Stimulated activated CD4-positive, alpha-beta T cell treated with anti-CD3 and anti-CD28 coated beads, Interleukin-4, amount 100 ng/mL, for 24 hours (primary cell): ENCODE results near the gene NSUN2.

Experiments used
- DNase-seq: peaks from one replicate; pipeline ENCODE4 v3.0.0-alpha.2; 2020

The NSUN2 gene

GRCh38 chr5:6642655-6643054, 9.8 kb upstream of the NSUN2 start:
- no peak for DNase-seq

- DNase-seq: no peak
Observed at GRCh38 chr5:6638236-6638635, 5.4 kb upstream of the NSUN2 start.

DNA sequence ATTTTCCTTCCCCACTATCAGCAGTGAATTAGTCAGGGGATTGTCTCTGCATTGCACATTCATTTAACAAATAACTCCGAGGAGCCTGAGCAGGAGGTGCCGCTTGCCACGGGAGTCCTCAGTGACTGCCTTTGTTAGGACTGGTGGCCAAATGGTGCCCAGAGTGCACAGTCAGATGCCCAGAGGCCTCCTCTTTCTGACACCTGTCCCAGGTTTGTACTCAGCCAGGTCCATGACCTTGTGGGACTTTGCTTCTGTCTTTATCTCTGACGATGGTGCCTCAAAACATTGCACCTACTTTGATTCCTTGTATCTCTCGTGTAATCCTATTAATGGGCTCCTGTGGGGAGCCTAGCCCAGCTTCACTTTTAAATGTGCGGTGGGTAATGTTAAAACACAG, 4.7 kb upstream of the NSUN2 start:
- no peak for DNase-seq

GRCh38 chr5:6637022-6637421, 4.2 kb upstream of the NSUN2 start:
- DNase-seq: no peak

- no peak for DNase-seq
Observed at GRCh38 chr5:6636293-6636692, 3.4 kb upstream of the NSUN2 start.

DNA sequence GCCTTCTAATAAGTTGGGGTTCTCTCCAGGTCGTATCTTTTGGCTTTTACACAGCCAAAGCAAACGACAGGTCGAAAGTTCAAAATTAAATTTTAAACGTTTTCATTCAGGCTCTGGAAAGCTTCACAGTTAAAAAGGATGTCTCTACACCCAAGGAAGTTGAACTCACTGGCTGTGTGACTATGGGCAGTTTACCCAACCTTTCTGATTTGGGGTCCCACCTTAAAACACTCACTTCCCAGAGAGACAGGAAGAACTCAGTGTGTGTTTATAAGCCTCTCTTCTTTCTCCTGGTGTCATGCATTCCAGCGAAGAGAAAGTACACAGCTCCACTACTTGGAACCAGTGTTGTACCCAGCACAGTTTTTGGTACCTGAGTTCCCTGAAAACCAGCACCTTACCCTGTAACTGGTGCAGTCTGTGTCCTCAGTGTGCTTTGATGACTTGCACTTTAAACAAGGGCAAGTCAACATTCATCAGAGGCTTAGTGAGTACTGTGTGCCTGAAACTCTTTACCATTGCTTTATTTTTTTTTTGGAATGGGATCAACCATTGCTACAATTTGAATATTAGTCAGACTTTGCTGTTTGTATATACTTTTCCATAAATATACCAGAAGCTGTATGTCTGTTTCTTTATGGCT, 2.1 kb upstream of the NSUN2 start:
- DNase-seq: no peak

DNA sequence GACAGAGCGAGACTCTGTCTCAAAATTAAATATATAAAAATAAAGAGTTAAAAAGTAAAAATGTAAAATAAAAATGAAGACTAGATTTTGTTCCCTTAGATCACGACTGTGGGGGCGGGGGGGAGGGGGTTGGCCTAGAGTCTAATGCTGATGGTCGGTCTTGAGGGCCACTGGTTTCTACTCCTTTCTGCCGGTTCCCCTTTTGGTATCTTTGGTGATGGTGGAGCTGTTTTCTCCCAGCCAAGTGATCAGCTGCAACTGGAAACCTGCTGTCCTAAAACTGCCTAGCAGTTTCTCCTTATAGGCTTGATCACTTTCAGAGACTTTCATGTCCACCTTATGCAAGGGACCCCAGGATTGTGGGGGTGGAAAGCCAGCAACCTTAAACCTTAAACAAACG, 1.5 kb upstream of the NSUN2 start:
- no peak for DNase-seq

- DNase-seq: no peak
Observed at GRCh38 chr5:6633469-6634245, 813 bp upstream of the NSUN2 start.

DNA sequence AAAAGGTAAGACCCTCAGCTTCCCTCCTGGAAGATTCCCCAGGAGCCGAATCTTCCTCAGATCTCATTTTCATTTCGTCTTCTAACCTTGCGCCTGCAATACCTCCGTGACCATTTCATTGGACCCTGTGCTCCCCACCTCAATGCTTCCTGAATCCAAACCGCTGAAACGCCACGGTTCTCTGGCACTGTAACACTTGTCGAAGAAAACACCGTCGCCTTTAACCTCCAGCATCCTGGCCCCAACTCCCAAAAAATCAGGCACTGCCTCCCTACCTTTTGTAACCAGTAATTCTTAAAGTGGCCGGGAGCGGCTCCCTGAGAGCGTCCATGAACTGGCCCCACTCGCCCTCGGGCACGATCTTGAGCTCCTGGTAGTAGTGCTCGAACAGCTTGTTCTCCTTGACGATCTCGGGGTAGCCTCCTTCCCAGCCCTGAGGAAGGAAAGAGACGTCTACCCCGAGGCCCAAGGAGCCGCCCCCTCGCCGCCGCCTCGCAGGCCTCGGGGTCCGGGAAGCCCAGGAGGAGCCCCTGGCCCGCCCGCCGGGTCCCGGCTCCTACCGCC, 438 bp downstream of the NSUN2 start:
- DNase-seq: no peak

DNA sequence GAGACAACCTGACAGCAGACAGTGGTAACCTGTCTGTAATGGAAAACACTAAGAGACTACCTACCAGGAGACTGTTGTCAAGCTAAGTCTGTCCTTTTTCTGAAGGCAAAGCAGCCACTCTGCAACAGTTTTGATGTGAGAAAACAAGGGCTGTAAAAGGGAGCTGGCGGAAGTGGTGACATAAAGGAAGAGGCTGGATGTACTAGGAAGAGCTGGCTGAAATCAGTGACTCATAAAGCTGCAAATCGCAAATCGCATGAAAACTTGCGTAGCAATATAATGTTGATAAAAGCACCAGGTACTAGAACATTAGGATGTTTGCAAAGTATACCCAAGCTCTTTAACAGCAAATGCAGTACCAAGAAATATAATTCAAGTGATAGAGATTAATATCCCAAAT, 1.4 kb downstream of the NSUN2 start:
- DNase-seq: no peak

DNA sequence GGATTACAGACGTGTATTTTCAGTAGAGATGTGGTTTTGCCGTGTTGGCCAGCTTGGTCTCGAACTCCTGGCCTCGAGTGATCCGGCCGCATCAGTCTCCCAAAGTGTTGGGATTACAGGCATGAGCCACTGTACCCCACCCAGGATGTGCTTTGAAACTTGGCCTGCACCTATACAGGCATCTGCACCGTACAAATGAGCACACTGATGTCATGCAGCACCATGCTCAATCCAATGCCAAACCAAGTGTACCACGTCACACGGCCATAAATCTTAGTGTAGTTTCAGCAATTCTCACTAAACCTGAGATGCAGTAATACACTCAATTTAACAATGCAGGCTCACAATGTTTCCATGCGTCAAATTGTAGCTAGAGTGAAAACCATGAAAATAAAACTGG, 6.3 kb downstream of the NSUN2 start:
- DNase-seq: no peak

DNA sequence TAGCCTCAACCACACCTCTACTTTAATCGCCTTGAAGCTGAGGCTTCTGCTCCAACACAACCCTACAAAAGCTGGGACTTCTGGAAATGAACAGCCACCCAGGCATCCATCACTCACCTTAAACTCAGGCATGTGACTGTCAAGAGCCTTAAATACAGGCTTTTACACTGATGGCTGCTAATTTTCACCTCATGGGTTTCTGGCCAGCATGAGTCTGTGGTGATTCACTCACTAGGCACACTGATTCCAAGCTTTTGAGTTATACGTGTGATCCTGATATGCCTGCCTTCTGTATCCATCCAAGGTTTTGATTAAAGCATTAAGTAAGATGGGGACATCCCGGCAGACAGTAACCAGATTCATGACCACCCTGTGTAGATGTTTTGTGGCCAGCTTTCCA, 8.9 kb downstream of the NSUN2 start:
- no peak for DNase-seq

DNA sequence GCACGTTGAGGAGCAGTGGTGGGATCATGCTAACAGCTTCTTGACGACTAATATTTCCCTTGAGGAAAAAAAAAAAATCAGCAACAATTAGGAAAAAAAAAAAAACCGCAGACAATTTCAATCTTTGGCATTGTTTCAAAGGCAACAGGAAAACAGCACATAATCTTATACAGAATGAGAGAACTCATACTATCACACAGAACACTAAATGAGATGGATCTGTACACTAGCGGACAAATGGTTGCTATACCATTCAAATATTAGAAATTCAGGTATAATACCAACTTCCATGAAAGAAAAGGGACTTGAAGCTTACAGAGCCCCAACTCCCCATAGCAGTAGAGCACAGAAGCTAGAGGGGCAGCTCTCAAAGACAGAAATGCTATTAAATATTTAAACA, 9.6 kb downstream of the NSUN2 start:
- no peak for DNase-seq

- DNase-seq: no peak
Observed at GRCh38 chr5:6616632-6617031, 16.2 kb downstream of the NSUN2 start.

GRCh38 chr5:6615034-6615815, 17.6 kb downstream of the NSUN2 start:
- no peak for DNase-seq

GRCh38 chr5:6611334-6612256, 21.2 kb downstream of the NSUN2 start:
- no peak for DNase-seq

GRCh38 chr5:6608016-6608415, 24.8 kb downstream of the NSUN2 start:
- no peak for DNase-seq

DNA sequence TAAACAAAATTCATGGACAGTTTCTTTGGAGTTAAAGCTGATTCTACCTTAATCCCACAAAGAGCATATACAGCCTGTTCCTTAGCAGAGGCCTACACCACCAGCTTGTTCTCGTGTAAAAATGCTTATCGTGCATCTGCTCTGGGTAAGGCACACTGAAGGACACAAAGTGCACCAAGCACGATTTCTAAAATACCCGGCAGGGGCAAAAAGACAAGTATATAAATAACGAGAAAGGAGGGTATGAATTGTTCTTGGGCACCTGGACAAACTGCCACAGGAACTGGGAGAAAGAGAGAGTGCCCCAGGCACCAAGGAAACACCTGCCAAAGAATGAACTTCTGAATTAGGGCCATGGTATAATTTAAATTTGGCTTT, 25.3 kb downstream of the NSUN2 start:
- DNase-seq: no peak

DNA sequence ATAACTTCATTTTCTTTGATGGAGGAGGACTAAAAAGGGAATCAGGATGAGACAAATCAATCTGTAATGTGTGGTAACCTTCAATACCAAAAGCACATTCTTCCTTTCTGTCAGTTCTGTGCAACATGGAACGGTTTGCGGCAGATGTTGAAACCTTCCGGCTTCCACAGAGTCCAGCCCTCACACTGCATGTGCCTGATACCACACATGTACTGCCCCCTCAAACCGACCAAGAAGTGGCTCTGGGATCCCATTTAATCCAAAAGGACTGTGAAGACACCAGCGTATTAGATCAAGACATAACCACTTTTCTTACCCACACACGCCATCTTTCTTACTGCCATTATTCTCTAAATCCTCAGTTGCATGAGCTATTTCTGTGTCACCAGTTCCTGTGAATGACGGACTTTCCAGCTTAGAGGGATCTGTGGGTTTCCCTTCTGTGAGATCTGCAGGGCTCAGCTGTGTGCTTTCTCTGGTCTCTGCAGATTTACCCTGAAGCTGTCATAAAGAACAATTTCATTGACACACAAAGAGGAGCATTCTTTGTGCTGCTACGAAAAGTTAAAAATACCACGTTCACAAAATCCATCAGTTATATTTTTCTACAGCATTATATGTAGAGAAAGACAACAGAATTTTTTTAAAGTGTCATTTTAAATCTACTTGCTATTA, 25.8 kb downstream of the NSUN2 start:
- no peak for DNase-seq

GRCh38 chr5:6604946-6605345, 27.9 kb downstream of the NSUN2 start:
- DNase-seq: no peak

GRCh38 chr5:6604341-6604740, 28.5 kb downstream of the NSUN2 start:
- DNase-seq: no peak

DNA sequence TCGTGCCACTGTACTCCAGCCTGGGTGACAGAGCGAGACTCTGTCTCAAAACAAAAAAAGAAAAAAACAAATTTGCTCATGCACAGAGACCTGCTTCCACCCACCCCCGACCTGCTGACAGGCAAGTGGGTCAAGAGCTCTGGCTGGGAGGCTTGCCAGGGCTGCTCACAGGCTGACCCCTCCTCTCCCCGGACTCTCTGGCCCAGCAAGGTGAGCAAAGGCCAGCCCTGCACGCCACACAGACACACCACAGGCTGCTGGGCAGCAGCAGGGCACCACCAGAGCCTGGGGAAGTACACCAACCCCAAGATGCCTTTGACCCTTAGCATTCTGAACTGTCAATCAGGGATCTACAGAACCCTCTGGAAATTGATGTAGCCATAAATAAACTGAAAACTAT, 29.2 kb downstream of the NSUN2 start:
- DNase-seq: no peak
